Neural progenitor cell (in vitro differentiated cells): Measurements from ENCODE around the gene PRDX1. TPM values are rescaled to one million over a fixed set of nuclear protein-coding genes. Genes with fewer than 3 reads are reported as not detected.

Source experiments
- DNase-seq: peaks from one replicate; pipeline ENCODE4 v3.0.0-alpha.2; 2016; ENCODE audit warnings: low spot score
- H2AFZ ChIP-seq: fragments of 200-600 bp; sonication (generic); replicated peaks from 2 replicates; pipeline ENCODE4 v1.6.1; 2016; ENCODE audit warnings: antibody characterized with exemption
- H3F3A ChIP-seq: fragments of 200-600 bp; sonication (generic); 2 replicates; pipeline ENCODE4 v1.6.1; 2016; ENCODE audit warnings: antibody characterized with exemption, low read depth
- H3K27ac ChIP-seq: fragments of 200-600 bp; sonication (generic); 2 replicates; pipeline ENCODE4 v1.5.1; 2016; ENCODE audit warnings: mild to moderate bottlenecking
- H3K27me3 ChIP-seq: fragments of 200-600 bp; sonication (generic); 2 replicates; pipeline ENCODE4 v1.6.1; 2016; ENCODE audit warnings: mild to moderate bottlenecking, moderate library complexity
- H3K36me3 ChIP-seq: fragments of 200-600 bp; sonication (generic); 2 replicates; pipeline ENCODE4 v1.5.1; 2016
- H3K4me1 ChIP-seq: fragments of 200-600 bp; sonication (generic); 2 replicates; pipeline ENCODE4 v1.6.1; 2016; ENCODE audit warnings: mixed run types
- H3K4me2 ChIP-seq: fragments of 200-600 bp; sonication (generic); 2 replicates; pipeline ENCODE4 v1.6.1; 2016
- H3K4me3 ChIP-seq: fragments of 200-600 bp; sonication (generic); 2 replicates; pipeline ENCODE4 v1.5.1; 2016
- H3K79me2 ChIP-seq: fragments of 200-600 bp; sonication (generic); 2 replicates; pipeline ENCODE4 v1.6.1; 2016; ENCODE audit warnings: low read depth
- H3K9ac ChIP-seq: fragments of 200-600 bp; sonication (generic); 2 replicates; pipeline ENCODE4 v1.6.1; 2016
- H3K9me3 ChIP-seq: fragments of 200-600 bp; sonication (generic); 2 replicates; pipeline ENCODE4 v1.5.1; 2016; ENCODE audit warnings: low read depth
- H4K20me1 ChIP-seq: fragments of 200-600 bp; sonication (generic); 2 replicates; pipeline ENCODE4 v1.6.1; 2016; ENCODE audit warnings: low read depth
- H3K27ac Mint-ChIP-seq: 3 replicates; pipeline ENCODE4 v1.8.0; 2021; ENCODE audit warnings: mixed read lengths
- H3K27me3 Mint-ChIP-seq: 2 replicates; pipeline ENCODE4 v1.8.0; 2022; ENCODE audit warnings: low read depth, mild to moderate bottlenecking, inconsistent platforms, moderate library complexity, mixed read lengths; ENCODE audit not compliant: insufficient read depth
- H3K36me3 Mint-ChIP-seq: 3 replicates; pipeline ENCODE4 v1.8.0; 2021; ENCODE audit warnings: mixed read lengths
- H3K4me1 Mint-ChIP-seq: 3 replicates; pipeline ENCODE4 v1.8.0; 2021; ENCODE audit warnings: mixed read lengths
- H3K4me3 Mint-ChIP-seq: 3 replicates; pipeline ENCODE4 v1.8.0; 2021; ENCODE audit warnings: mild to moderate bottlenecking, moderate library complexity, mixed read lengths
- H3K9me3 Mint-ChIP-seq: 3 replicates; pipeline ENCODE4 v1.8.0; 2020; ENCODE audit warnings: mixed read lengths
- CTCF ChIP-seq: fragments of 200-600 bp; sonication (generic); IDR thresholded peaks from 2 replicates; pipeline ENCODE4 v1.5.1; 2017; ENCODE audit warnings: antibody characterized with exemption, mild to moderate bottlenecking
- EZH2 ChIP-seq: fragments of 200-600 bp; sonication (generic); IDR thresholded peaks from 2 replicates; pipeline ENCODE4 v1.6.1; 2017; ENCODE audit warnings: antibody characterized with exemption, mild to moderate bottlenecking, moderate library complexity
- EZH2phosphoT487 ChIP-seq: fragments of 200-600 bp; sonication (generic); IDR thresholded peaks from 2 replicates; pipeline ENCODE4 v1.6.1; 2017; ENCODE audit warnings: antibody characterized with exemption
- total RNA-seq: library from RNA; depleted of rRNA; stranded (reverse); fragments of >200 nt; gene quantifications from 2 replicates; pipeline ENCODE4 v1.2.3, GENCODE V29; 2015; ENCODE audit warnings: low replicate concordance

The PRDX1 gene
- total RNA-seq, 1 donor from 2014 or later, result 653 TPM

GRCh38 chr1:45554198-45554597 is 32.5 kb upstream of the PRDX1 start:
- Histone ChIP-seq H3K4me1 (peaks cover 9% of the 10 kb centered on the region), H3K27me3 (no peaks in the 10 kb centered on the region), H3F3A (peaks cover 16% of the 10 kb centered on the region), H2AFZ (no peak overlapping the region), H3K36me3 (no peaks in the 10 kb centered on the region), H3K9me3 (no peaks in the 10 kb centered on the region), H3K79me2 (peaks cover 84% of the 10 kb centered on the region), H3K4me3 (no peak overlapping the region), H3K4me2 (no peak overlapping the region), H3K9ac (no peak overlapping the region), H3K27ac (no peak overlapping the region), H4K20me1 (peaks cover 18% of the 10 kb centered on the region)
- no peaks in the 10 kb centered on the region for H3K9me3 Mint-ChIP-seq
- H3K36me3 Mint-ChIP-seq, result peaks cover 18% of the 10 kb centered on the region
- peaks cover 2% of the 10 kb centered on the region for H3K27me3 Mint-ChIP-seq
- no peak overlapping the region for H3K27ac Mint-ChIP-seq
- no peak for DNase-seq
- peaks cover 22% of the 10 kb centered on the region for H3K4me1 Mint-ChIP-seq
- TF ChIP-seq EZH2phosphoT487 (no peak), EZH2 (no peak), CTCF (no peak)
- H3K4me3 Mint-ChIP-seq, result no peak overlapping the region

- H4K20me1 ChIP-seq, result peaks cover 7% of the 10 kb centered on the region
- H3K9me3 ChIP-seq, result no peaks in the 10 kb centered on the region
- no peak overlapping the region for H3K27ac Mint-ChIP-seq
- TF ChIP-seq CTCF (no peak), EZH2 (no peak), EZH2phosphoT487 (no peak)
- H3K4me1 ChIP-seq, result peaks cover 9% of the 10 kb centered on the region
- H3K27me3 Mint-ChIP-seq, result peaks cover 2% of the 10 kb centered on the region
- H3K4me1 Mint-ChIP-seq, result peaks cover 19% of the 10 kb centered on the region
- H3K4me3 ChIP-seq, result peak overlapping the region; percentile 65
- H3K79me2 ChIP-seq, result peaks cover 66% of the 10 kb centered on the region
- H3K4me3 Mint-ChIP-seq, result peak overlapping the region; percentile 0
- no peaks in the 10 kb centered on the region for H3K27me3 ChIP-seq
- DNase-seq, result no peak
- peaks cover 14% of the 10 kb centered on the region for H3K36me3 Mint-ChIP-seq
- no peaks in the 10 kb centered on the region for H3K9me3 Mint-ChIP-seq
- no peak overlapping the region for H2AFZ ChIP-seq
- peak overlapping the region; percentile 97 for H3K4me2 ChIP-seq
- H3K36me3 ChIP-seq, result no peaks in the 10 kb centered on the region
- H3K27ac ChIP-seq, result no peak overlapping the region
- H3K9ac ChIP-seq, result peak overlapping the region; percentile 51
- H3F3A ChIP-seq, result peaks cover 14% of the 10 kb centered on the region
These were observed 30.6 kb upstream of the PRDX1 start for GRCh38 chr1:45552331-45552730.

- peak overlapping the region; percentile 97 for H3K4me2 ChIP-seq
- H3F3A ChIP-seq, result peaks cover 13% of the 10 kb centered on the region
- H3K27me3 Mint-ChIP-seq, result peaks cover 2% of the 10 kb centered on the region
- H3K79me2 ChIP-seq, result peaks cover 61% of the 10 kb centered on the region
- H3K36me3 Mint-ChIP-seq, result peaks cover 12% of the 10 kb centered on the region
- no peak overlapping the region for H2AFZ ChIP-seq
- no peaks in the 10 kb centered on the region for H3K9me3 Mint-ChIP-seq
- peaks cover 18% of the 10 kb centered on the region for H3K4me1 Mint-ChIP-seq
- no peaks in the 10 kb centered on the region for H3K36me3 ChIP-seq
- peak overlapping the region; percentile 65 for H3K4me3 ChIP-seq
- H3K4me1 ChIP-seq, result peaks cover 9% of the 10 kb centered on the region
- no peaks in the 10 kb centered on the region for H3K9me3 ChIP-seq
- peaks cover under 1% of the 10 kb centered on the region for H4K20me1 ChIP-seq
- peak overlapping the region; percentile 51 for H3K9ac ChIP-seq
- H3K27ac ChIP-seq, result no peak overlapping the region
- H3K27me3 ChIP-seq, result no peaks in the 10 kb centered on the region
- no peak for DNase-seq
- H3K27ac Mint-ChIP-seq, result no peak overlapping the region
- TF ChIP-seq EZH2 (no peak), EZH2phosphoT487 (no peak), CTCF (no peak)
- H3K4me3 Mint-ChIP-seq, result peak overlapping the region; percentile 99
These were observed 30.0 kb upstream of the PRDX1 start for GRCh38 chr1:45551684-45552083.
